ENCODE data around the gene C11orf58. TPM values are rescaled to one million over a fixed set of nuclear protein-coding genes. Genes with fewer than 3 reads are reported as not detected.

Gene C11orf58
- total and polyA plus RNA-seq, 2 experiments from 2014 or later: 164 to 280 TPM

DNA sequence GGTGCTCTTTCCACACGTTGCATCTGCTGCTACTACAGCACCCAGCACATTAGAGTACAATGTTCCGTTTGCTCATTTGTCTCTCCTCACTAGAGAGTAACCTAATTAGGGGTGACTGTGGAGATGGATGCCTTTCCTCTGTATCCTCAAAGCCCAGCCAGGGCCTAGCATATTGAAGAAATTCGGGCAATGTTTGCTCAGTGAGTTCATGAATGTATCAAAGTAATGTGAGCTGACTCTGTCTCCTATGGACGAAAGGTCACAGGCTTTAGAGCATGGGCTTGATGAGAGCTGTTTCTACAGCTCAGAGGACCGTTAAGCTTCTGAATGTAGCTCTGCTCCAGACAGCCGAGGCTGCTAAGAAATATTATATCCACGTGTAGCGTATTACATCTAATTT, 67.5 kb downstream of the C11orf58 start (continued):
- TF ChIP-seq, protein P1, sequence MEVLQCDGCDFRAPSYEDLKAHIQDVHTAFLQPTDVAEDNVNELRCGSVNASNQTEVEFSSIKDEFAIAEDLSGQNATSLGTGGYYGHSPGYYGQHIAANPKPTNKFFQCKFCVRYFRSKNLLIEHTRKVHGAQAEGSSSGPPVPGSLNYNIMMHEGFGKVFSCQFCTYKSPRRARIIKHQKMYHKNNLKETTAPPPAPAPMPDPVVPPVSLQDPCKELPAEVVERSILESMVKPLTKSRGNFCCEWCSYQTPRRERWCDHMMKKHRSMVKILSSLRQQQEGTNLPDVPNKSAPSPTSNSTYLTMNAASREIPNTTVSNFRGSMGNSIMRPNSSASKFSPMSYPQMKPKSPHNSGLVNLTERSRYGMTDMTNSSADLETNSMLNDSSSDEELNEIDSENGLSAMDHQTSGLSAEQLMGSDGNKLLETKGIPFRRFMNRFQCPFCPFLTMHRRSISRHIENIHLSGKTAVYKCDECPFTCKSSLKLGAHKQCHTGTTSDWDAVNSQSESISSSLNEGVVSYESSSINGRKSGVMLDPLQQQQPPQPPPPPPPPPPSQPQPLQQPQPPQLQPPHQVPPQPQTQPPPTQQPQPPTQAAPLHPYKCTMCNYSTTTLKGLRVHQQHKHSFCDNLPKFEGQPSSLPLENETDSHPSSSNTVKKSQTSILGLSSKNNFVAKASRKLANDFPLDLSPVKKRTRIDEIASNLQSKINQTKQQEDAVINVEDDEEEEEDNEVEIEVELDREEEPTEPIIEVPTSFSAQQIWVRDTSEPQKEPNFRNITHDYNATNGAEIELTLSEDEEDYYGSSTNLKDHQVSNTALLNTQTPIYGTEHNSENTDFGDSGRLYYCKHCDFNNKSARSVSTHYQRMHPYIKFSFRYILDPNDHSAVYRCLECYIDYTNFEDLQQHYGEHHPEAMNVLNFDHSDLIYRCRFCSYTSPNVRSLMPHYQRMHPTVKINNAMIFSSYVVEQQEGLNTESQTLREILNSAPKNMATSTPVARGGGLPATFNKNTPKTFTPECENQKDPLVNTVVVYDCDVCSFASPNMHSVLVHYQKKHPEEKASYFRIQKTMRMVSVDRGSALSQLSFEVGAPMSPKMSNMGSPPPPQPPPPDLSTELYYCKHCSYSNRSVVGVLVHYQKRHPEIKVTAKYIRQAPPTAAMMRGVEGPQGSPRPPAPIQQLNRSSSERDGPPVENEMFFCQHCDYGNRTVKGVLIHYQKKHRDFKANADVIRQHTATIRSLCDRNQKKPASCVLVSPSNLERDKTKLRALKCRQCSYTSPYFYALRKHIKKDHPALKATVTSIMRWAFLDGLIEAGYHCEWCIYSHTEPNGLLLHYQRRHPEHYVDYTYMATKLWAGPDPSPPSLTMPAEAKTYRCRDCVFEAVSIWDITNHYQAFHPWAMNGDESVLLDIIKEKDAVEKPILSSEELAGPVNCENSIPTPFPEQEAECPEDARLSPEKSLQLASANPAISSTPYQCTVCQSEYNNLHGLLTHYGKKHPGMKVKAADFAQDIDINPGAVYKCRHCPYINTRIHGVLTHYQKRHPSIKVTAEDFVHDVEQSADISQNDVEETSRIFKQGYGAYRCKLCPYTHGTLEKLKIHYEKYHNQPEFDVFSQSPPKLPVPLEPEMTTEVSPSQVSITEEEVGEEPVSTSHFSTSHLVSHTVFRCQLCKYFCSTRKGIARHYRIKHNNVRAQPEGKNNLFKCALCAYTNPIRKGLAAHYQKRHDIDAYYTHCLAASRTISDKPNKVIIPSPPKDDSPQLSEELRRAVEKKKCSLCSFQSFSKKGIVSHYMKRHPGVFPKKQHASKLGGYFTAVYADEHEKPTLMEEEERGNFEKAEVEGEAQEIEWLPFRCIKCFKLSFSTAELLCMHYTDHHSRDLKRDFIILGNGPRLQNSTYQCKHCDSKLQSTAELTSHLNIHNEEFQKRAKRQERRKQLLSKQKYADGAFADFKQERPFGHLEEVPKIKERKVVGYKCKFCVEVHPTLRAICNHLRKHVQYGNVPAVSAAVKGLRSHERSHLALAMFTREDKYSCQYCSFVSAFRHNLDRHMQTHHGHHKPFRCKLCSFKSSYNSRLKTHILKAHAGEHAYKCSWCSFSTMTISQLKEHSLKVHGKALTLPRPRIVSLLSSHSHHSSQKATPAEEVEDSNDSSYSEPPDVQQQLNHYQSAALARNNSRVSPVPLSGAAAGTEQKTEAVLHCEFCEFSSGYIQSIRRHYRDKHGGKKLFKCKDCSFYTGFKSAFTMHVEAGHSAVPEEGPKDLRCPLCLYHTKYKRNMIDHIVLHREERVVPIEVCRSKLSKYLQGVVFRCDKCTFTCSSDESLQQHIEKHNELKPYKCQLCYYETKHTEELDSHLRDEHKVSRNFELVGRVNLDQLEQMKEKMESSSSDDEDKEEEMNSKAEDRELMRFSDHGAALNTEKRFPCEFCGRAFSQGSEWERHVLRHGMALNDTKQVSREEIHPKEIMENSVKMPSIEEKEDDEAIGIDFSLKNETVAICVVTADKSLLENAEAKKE (CRISPR knock-in tag; IDR thresholded peaks at IDR 0.05): no peak
- TF ChIP-seq EZH2 (IDR thresholded peaks at IDR 0.05; ENCODE audit: low read depth, unreplicated experiment): no peak
- TF ChIP-seq, protein P2, sequence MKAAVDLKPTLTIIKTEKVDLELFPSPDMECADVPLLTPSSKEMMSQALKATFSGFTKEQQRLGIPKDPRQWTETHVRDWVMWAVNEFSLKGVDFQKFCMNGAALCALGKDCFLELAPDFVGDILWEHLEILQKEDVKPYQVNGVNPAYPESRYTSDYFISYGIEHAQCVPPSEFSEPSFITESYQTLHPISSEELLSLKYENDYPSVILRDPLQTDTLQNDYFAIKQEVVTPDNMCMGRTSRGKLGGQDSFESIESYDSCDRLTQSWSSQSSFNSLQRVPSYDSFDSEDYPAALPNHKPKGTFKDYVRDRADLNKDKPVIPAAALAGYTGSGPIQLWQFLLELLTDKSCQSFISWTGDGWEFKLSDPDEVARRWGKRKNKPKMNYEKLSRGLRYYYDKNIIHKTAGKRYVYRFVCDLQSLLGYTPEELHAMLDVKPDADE (IDR thresholded peaks at IDR 0.05): no peak
- TF ChIP-seq, protein P3, sequence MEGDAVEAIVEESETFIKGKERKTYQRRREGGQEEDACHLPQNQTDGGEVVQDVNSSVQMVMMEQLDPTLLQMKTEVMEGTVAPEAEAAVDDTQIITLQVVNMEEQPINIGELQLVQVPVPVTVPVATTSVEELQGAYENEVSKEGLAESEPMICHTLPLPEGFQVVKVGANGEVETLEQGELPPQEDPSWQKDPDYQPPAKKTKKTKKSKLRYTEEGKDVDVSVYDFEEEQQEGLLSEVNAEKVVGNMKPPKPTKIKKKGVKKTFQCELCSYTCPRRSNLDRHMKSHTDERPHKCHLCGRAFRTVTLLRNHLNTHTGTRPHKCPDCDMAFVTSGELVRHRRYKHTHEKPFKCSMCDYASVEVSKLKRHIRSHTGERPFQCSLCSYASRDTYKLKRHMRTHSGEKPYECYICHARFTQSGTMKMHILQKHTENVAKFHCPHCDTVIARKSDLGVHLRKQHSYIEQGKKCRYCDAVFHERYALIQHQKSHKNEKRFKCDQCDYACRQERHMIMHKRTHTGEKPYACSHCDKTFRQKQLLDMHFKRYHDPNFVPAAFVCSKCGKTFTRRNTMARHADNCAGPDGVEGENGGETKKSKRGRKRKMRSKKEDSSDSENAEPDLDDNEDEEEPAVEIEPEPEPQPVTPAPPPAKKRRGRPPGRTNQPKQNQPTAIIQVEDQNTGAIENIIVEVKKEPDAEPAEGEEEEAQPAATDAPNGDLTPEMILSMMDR (conservative IDR thresholded peaks at IDR 0.05; ENCODE audit: low read depth in 2 of 2): no peak
- no peak for TF ChIP-seq NANOG (IDR thresholded peaks at IDR 0.05; ENCODE audit: borderline replicate concordance)
- TF ChIP-seq ZNF331 (CRISPR knock-in tag; IDR thresholded peaks at IDR 0.05; ENCODE audit: low read depth): no peak
- no peak for TF ChIP-seq CREB1 (CRISPR knock-in tag; IDR thresholded peaks at IDR 0.05; ENCODE audit: low read depth)
- no peak for TF ChIP-seq STAT1 (IDR thresholded peaks at IDR 0.05; ENCODE audit: unreplicated experiment)

Measured in GM23338 (cell line).